Rectal smooth muscle tissue (tissue), 1 donor: ENCODE measurements around the gene TSC22D2.

ENCODE experiments used
- H3K27ac ChIP-seq: one replicate; pipeline ENCODE4 v1.7.0; 2013; ENCODE audit warnings: low read depth, low read length, inconsistent platforms
- H3K27me3 ChIP-seq: one replicate; pipeline ENCODE4 v1.7.0; 2013; ENCODE audit warnings: low read length; ENCODE audit not compliant: control insufficient read depth, insufficient read depth
- H3K36me3 ChIP-seq: one replicate; pipeline ENCODE4 v1.7.0; 2013; ENCODE audit warnings: low read length; ENCODE audit not compliant: control insufficient read depth, insufficient read depth
- H3K4me1 ChIP-seq: one replicate; pipeline ENCODE4 v1.7.0; 2013; ENCODE audit warnings: low read length; ENCODE audit not compliant: control insufficient read depth, insufficient read depth
- H3K4me3 ChIP-seq: one replicate; pipeline ENCODE4 v1.7.0; 2013; ENCODE audit warnings: low read length
- H3K9ac ChIP-seq: one replicate; pipeline ENCODE4 v1.7.0; 2013; ENCODE audit warnings: low read length

TSC22D2 gene

DNA sequence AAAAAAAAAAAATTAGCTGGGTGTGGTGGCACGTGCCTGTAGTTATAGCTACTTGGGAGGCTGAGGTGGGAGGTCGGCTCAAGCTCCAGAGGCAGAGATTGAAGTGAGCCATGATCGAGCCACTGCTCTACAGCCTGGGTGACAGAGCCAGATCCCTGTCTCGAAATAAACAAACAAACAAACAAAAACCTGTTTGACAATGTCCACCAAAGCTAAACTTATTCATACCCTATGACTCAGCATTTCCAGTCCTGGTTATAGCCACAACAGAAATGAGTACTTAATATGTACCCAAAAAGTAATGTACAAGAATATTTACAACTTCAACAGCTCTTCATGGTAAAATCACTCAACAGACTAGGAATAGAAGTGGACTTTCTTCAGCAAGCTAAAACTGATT is 107.1 kb downstream of the TSC22D2 start:
- Histone ChIP-seq H3K4me3 (no peak overlapping the region), H3K9ac (no peak overlapping the region), H3K4me1 (no peaks in the 10 kb centered on the region)

More for the DNA sequence above, 107.1 kb downstream of the TSC22D2 start:
- Histone ChIP-seq H3K36me3 (no peaks in the 10 kb centered on the region), H3K27me3 (no peaks in the 10 kb centered on the region), H3K27ac (no peak overlapping the region)
